Ovary (tissue), 9 donors: Measurements from ENCODE around the gene MPHOSPH8. TPM values are rescaled to one million over a fixed set of nuclear protein-coding genes. Genes with fewer than 3 reads are reported as not detected.

Experiments
- DNase-seq, 5 donors: peaks; one replicate each; pipeline ENCODE4 v3.0.0-alpha.2; 2019 to 2020
- H3K27ac ChIP-seq, 2 donors: fragments of 200-600 bp; one replicate each; pipeline versions ENCODE4 v1.5.1 to v1.8.0; 2019 to 2022
- H3K27me3 ChIP-seq: fragments of 200-600 bp; one replicate; pipeline ENCODE4 v1.8.0; 2022
- H3K36me3 ChIP-seq: fragments of 200-600 bp; sonication (generic); one replicate; pipeline ENCODE4 v1.5.1; 2019
- H3K4me1 ChIP-seq: one replicate; pipeline ENCODE4 v1.8.1; 2013; ENCODE audit warnings: mild to moderate bottlenecking, moderate library complexity; ENCODE audit not compliant: insufficient read depth
- H3K4me3 ChIP-seq: fragments of 200-600 bp; sonication (generic); one replicate; pipeline ENCODE4 v1.5.1; 2017
- H3K9me3 ChIP-seq, 2 donors: fragments of 200-600 bp in 1 of 2; sonication (generic) in 1 of 2; one replicate each; pipeline versions ENCODE4 v1.5.1 to v1.8.1; 2013 to 2019; ENCODE audit warnings: mild to moderate bottlenecking in 1 of 2, moderate library complexity in 1 of 2
- EP300 ChIP-seq: sonication (generic); formaldehyde crosslinking; IDR thresholded peaks from one replicate; pipeline ENCODE4 v1.6.1; 2017; ENCODE audit warnings: antibody characterized with exemption
- POLR2A ChIP-seq: fragments of 450-650 bp; IDR thresholded peaks from one replicate; pipeline ENCODE4 v1.6.1; 2017; ENCODE audit warnings: antibody characterized with exemption, mild to moderate bottlenecking, moderate library complexity
- WGBS, 3 donors: extraction: QIAGEN DNeasy Blood & Tissue Kit in 1 of 3; methylation state at CpG; one replicate each; pipeline versions ENCODE4 v1.1.5 to v1.1.7; 2013 to 2017; 5-methylcytosine and 5-hydroxymethylcytosine counted together
- intact Hi-C, 4 donors: fragments of 100-400 bp; cut with DNase I; formaldehyde crosslinking; loops; one replicate each; pipeline versions ENCODE4 v1.11.0 to v1.15.1; 2022 to 2023
- polyA plus RNA-seq, 2 donors: library from polyadenylated mRNA; stranded (reverse); fragments of 200-250 nt in 1 of 2; fragments of 350-450 nt in 1 of 2; fragmentation: Illumina TruSeq in 1 of 2; extraction: RNeasy Lipid Tissue Mini Kit (QIAGEN cat#74804) in 1 of 2; gene quantifications; one replicate each; pipeline ENCODE4 v1.2.3, GENCODE V29; 2013 to 2014
- total RNA-seq, 7 donors: library from RNA; depleted of rRNA in 2 of 7; stranded (reverse); fragments of >200 nt in 2 of 7; fragmentation: NEBNext Ultra II Directional in 3 of 7; extraction: Animal tissue kit (Norgen Biotek cat#: 25700) in 3 of 7; gene quantifications; one replicate each; pipeline versions ENCODE4 v1.1.0 to v1.2.4, GENCODE V29; 2016 to 2023
- TF ChIP-seq, protein P1 (sequence below), 3 donors: fragments of 450-650 bp in 2 of 3; fragments of 200-600 bp in 1 of 3; IDR thresholded peaks; one replicate each; pipeline versions ENCODE4 v1.5.1 to v1.8.0; 2016 to 2022; ENCODE audit warnings: antibody characterized with exemption in 3 of 3, mild to moderate bottlenecking in 1 of 3
- donor health status: DM: no; HTN: no; CAD: no; lungs with moderate emphysema.
- donor health status: DM: no; HTN: no; CAD: no.
- donor health status: Bipolar disorder and iron deficiency.
- donor health status: DM: yes; HTN: yes; CAD: no.
- donor health status: DM: no; HTN: no; CAD: no.
- donor health status: DM: yes; HTN: yes; CAD: no.

The MPHOSPH8 gene
- total and polyA plus RNA-seq, 9 donors, result 32.9 to 58.4 (median 39.2) TPM

DNA sequence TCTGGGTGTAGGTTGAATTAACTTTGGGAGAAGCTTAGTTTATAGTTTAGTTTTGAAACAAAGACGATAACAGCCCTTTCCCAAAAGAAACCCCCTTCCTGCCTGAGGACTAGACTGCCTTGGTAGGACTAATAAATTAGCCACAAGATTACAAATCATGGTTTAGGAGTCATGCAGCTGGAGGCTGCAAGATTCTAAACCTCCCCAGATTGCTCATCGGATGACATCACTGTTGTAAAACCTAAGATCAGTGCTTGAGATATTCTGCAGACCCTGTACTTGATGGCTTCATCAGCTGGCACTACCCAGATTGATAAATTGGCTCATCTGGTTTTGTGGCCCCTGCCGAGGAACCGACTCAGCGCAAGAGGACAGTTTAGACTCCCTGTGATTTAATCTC lies 35.9 kb upstream of the MPHOSPH8 start:
- Histone ChIP-seq H3K4me3 (no peak overlapping the region), H3K9me3 (no peaks in the 10 kb centered on the region), H3K27me3 (no peaks in the 10 kb centered on the region), H3K36me3 (no peaks in the 10 kb centered on the region), H3K27ac (no peak overlapping the region), H3K4me1 (no peaks in the 10 kb centered on the region)
- WGBS, 3 donors, result 55 to 66% (median 58%) methylated on average over 5 of the region's 5 CpGs
- TF ChIP-seq POLR2A, result no peak
- TF ChIP-seq, protein P1, sequence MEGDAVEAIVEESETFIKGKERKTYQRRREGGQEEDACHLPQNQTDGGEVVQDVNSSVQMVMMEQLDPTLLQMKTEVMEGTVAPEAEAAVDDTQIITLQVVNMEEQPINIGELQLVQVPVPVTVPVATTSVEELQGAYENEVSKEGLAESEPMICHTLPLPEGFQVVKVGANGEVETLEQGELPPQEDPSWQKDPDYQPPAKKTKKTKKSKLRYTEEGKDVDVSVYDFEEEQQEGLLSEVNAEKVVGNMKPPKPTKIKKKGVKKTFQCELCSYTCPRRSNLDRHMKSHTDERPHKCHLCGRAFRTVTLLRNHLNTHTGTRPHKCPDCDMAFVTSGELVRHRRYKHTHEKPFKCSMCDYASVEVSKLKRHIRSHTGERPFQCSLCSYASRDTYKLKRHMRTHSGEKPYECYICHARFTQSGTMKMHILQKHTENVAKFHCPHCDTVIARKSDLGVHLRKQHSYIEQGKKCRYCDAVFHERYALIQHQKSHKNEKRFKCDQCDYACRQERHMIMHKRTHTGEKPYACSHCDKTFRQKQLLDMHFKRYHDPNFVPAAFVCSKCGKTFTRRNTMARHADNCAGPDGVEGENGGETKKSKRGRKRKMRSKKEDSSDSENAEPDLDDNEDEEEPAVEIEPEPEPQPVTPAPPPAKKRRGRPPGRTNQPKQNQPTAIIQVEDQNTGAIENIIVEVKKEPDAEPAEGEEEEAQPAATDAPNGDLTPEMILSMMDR (IDR thresholded peaks at IDR 0.05), result no peak
- no peak for TF ChIP-seq EP300
- intact Hi-C loops, result no loop called here
- no peak for DNase-seq

DNA sequence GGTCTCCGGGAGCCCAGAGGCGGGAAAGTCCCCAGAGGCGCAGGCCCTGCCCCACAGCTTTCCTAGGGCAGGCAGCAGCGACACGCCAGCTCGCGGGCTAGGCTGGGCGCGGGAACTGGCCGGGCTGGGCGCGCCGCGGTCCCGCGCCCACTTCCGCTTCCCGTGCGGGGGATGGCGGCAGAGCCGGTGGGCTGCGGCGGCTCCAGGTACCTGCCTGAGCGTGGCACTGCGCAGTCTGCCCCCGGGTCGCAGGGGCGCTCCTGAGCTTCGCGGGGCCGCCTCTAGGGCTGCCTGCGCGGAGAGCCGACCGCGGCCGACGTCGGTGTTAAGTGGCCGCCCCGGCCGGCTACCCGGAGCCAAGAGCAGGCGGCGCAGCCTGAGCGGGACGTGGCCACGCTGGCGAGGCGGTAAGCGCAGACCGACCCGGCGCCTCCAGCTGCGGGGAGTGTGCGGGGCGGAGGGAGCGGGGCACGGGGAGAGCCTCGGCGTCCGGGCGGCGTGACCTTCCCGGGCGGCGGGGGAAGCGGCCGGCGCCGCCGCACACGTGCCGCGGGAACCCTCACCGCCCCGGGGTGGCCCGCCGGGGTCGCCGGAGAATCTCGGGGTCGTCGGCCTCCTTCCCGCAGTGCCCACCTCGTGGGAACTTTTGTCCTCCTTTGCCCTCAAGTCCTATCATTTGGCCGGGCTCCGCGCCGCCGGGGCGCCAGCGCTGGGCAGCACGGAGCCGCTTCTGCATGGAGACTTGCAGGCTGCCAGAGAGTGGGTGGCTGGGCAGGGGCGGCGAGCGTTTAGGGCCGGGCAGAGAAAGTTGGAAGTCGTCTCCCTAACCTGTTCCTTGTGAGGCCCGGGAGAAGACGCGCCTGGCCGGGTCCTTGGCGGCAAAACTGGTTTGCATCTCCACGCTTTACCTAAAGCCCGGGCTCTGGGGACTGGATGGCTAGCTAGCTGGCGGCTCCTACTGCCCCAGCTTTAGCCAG lies 31.4 kb upstream of the MPHOSPH8 start:
- intact Hi-C loops, result no loop called here
- TF ChIP-seq EP300, result no peak
- TF ChIP-seq POLR2A, result no peak
- TF ChIP-seq, protein P1 (IDR thresholded peaks at IDR 0.05), result no peak
- peak in 2 of 5 donors; percentile 41 to 42 for DNase-seq
- Histone ChIP-seq H3K4me1 (no peaks in the 10 kb centered on the region), H3K9me3 (no peaks in the 10 kb centered on the region), H3K27me3 (no peaks in the 10 kb centered on the region), H3K27ac (no peak overlapping the region), H3K36me3 (no peaks in the 10 kb centered on the region), H3K4me3 (peak overlapping the region; percentile 41)
- 0 to 1% (median 1%) methylated on average over 59 to 108 of the region's 108 CpGs for WGBS, 3 donors

DNA sequence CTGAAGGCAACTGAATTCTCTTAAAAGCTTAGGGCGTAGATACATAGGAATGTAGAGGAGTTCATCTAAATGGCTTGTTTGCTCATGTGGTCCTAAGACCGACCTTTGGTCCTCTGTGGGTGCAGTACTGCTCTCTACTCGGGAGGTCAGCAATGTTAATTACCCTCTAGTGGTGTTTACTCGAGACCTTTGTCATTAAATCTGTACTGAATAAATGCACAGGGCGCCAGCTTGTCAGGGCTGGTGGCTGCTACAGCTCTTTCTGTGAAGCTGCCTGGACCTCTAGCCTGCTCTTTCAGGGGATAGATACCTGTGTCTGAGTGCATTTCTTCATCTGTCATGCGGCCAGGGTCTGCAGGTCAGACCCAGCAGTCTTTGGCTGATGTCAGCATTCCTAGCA lies 29.2 kb upstream of the MPHOSPH8 start:
- Histone ChIP-seq H3K27me3 (no peaks in the 10 kb centered on the region), H3K9me3 (no peaks in the 10 kb centered on the region), H3K27ac (no peak overlapping the region), H3K4me1 (no peaks in the 10 kb centered on the region), H3K36me3 (no peaks in the 10 kb centered on the region), H3K4me3 (no peak overlapping the region)
- DNase-seq, result no peak
- TF ChIP-seq POLR2A, result no peak
- TF ChIP-seq, protein P1 (IDR thresholded peaks at IDR 0.05), result no peak
- no peak for TF ChIP-seq EP300
- WGBS, 3 donors, result 79 to 88% (median 87%) methylated on average over 6 of the region's 6 CpGs
- intact Hi-C loops, result no loop called here

DNA sequence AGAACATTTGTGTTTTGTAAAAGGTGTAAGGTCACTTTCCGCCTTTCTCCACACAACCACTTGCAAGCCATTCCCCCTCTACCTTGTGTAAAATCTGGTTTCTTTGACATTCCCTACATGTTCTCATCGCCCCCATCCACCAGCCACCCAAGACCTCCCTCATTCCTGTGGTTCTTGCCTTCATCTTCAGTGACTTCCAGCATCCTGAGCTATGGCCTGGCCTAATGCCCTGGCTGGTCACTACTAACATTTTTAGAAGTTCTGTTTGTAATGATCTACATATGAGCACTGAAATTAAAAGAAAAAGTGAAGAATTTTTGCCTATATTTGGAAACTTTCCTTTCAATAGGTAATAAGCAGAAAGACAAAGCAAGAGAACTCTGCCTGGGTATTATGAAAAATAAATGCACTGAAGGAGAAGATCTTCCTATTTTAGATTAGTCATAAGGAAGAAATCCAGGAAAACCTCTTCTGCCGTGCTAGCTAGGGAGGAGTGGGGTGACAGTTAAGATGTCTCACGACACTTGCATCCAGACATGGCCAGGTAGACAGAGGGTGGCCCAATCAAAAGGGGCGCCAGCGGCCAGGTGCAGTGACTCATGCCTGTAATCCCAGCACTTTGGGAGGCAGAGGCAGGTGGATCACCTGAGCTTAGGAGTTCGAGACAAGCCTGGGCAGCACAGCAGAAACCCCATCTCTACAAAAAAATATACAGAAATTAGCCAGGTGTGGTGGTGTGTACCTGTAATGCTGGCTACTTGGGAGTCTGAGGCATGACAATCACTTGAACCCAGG lies 28.1 kb upstream of the MPHOSPH8 start:
- intact Hi-C loops, result no loop called here
- Histone ChIP-seq H3K27me3 (no peaks in the 10 kb centered on the region), H3K4me3 (no peak overlapping the region), H3K36me3 (no peaks in the 10 kb centered on the region), H3K4me1 (no peaks in the 10 kb centered on the region), H3K27ac (no peak overlapping the region), H3K9me3 (no peaks in the 10 kb centered on the region)
- DNase-seq, result no peak
- 89 to 95% (median 93%) methylated on average over 7 of the region's 7 CpGs for WGBS, 3 donors
- TF ChIP-seq, protein P1 (IDR thresholded peaks at IDR 0.05), result no peak
- TF ChIP-seq EP300, result no peak
- TF ChIP-seq POLR2A, result no peak
